NCI-H510A treated with DMSO at 0.1 percent for 48 hours (cell line): ENCODE measurements around the gene HECTD4.
A peak's percentile ranks its signal among the peaks of the same experiment; 100 is the strongest.
"Not testable (repeated sequence)": the region's sequence is repeated elsewhere in the genome, so short reads cannot be mapped to it uniquely, and the experiment has no call there.

ENCODE experiments used
- DNase-seq: peaks from one replicate; lab custom pipeline; 2025; lab: John Stamatoyannopoulos, UW

The HECTD4 gene

GRCh38 chr12:112407683-112408082 is 25.5 kb upstream of the HECTD4 start:
- not testable (repeated sequence) for DNase-seq

GRCh38 chr12:112406519-112407488 is 24.6 kb upstream of the HECTD4 start:
- no peak for DNase-seq

GRCh38 chr12:112401903-112402498 is 19.8 kb upstream of the HECTD4 start:
- no peak for DNase-seq

GRCh38 chr12:112401054-112401453 is 18.8 kb upstream of the HECTD4 start:
- DNase-seq: no peak

- no peak for DNase-seq
Observed at GRCh38 chr12:112393328-112393727, 11.1 kb upstream of the HECTD4 start.

DNA sequence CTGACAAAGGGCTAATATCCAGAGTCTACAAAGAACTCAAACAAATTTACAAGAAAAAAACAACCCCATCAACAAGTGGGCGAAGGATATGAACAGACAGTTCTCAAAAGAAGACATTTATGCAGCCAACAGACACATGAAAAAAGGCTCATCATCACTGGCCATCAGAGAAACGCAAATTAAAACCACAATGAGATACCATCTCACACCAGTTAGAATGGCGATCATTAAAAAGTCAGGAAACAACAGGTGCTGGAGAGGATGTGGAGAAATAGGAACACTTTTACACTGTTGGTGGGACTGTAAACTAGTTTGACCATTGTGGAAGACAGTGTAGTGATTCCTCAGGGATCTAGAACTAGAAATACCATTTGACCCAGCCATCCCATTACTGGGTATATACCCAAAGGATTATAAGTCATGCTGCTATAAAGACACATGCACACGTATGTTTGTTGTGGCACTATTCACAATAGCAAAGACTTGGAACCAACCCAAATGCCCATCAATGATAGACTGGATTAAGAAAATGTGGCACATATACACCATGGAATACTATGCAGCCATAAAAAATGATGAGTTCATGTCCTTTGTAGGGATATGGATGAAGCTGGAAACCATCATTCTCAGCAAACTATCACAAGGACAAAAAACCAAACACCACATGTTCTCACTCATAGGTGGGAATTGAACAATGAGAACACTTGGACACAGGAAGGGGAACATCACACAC is 7.9 kb upstream of the HECTD4 start:
- DNase-seq: not testable (repeated sequence)

DNA sequence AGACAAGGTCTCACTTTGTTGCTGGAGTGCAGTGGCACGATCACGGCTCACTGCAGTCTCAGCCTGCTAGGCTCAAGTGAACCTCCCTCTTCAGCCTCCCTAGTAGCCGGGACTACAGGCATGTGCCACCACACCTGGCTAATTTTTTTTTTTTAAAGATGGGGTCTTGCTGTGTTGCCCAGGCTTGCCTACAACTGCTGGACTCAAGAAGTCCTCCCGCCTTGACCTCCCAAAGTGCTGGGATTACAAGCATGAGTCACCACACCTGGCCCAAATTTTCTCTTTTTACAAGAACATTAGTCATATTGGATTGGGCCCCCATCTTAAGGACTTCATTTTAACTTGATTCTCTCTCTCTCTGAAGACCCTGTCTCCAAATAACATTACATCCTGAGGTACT is 7.0 kb upstream of the HECTD4 start:
- no peak for DNase-seq

GRCh38 chr12:112386726-112387125 is 4.5 kb upstream of the HECTD4 start:
- DNase-seq: no peak

DNA sequence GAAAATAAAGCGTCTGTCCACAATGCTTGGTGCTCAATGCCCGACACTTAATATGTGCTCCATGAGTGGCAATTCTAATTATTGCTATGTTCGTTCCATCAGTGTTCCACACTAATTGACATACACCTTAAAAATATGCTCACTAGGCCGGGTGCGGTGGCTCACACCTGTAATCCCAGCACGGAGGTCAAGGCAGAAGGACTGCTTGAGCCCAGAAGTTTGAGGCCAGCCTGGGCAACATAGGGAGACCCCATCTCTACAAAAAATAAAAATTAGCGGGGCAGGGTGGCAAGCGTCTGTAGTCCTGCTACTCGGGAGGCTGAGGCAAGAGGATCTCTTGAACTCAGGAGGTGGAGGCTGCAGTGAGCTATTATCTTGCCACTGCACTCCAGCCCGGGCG is 635 bp upstream of the HECTD4 start:
- no peak for DNase-seq

DNA sequence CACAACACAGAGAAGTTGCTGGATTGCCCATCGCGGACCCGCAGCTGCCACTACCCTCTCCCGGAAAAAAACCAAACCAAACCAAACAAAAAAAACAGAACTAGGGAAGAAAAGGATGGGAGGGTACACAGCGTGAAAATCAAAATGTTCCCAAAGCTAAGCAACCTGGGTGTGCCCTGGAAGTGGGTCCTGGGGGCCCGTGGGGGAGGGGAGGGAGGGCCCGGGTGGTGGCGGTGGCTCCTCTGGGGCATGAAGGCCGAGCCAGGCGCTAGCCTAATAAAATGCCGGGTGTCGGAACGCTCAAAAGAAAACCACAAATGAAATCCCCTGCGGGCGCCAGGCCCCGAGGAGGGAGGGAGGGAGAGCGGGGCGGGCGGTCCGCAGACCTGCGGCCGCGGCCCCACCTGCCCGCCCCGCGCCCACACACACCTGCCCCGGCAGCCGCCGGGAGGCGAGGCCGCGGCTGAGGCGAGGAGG is 787 bp downstream of the HECTD4 start:
- DNase-seq: no peak

DNA sequence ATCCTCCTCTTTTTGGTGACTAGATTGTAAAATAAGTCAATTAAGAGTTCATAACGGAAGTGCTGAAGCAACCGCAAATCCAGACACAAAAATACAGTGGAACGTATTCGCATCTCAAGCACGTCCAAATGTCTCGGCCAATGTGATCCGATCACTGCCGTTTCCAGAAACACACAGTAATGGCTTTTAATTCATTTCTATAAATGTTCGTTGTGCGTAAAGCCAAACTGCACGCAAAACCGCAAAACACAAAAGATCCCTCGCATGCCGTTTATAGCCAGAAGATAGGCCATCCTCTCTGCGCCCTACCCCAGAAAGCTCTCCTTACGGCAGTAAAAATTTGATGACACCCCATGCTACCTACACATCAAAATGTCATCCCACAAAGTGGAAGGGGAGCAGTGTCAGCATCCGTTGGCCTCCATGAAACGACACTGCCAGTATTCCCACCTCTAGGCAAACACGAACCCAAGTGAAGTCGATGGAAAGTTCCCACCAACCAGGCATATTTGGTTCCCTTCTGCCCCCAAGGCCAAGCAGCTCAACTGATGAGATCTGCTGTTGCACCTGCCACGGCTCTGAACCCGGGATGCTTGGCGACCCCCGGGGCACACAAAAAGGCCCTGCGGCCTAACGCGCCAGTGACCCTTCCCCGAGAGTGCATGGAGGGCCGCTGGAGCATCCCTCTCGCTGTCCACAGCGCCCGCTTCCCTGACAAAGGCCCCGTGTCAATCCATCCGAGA is 1.4 kb downstream of the HECTD4 start:
- DNase-seq: peak; percentile 58

DNA sequence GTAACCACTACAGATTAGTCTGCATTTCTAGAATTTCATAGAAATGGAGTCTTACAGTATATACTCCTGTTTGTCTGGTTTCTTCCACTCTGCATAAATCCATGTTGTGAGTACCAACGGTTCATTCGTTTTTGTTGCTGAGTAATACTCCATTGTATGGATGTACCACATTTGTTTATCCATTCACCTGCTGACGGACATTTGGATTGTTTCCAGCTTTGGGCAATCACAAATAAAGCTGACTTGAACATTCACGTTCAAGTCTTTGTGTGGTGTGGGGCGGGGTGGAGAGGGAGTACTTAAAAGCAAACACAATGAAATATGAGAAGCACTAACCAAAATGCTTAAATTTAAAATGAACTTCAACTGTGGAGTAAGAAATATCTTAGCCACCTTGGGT is 7.1 kb downstream of the HECTD4 start:
- no peak for DNase-seq

DNA sequence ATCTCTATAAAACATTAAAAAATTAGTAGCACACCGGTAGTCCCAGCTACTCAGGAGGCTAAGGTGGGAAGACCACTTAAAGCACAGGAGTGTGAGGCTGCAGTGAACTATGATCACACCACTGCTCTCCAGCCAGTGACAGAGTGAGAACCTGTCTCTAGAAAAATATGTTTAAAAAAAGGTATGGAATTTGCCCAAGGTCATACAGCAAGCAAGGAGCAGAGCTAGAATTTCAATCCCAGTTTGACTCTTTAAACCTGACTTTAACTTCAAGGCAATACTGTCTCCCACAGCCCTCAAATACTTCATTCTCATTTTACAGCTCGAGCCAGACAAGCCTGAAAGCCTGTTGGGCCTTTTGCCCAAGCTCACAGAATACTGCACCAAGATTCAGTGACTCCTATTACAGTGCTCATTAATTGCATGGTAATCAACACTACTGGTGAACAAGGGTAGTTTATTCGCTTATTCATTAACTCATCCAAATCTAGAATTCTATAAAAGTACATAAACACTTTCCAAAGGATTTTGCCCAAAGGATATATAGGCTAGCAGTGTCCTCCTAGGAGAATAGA is 8.0 kb downstream of the HECTD4 start:
- DNase-seq: no peak

DNA sequence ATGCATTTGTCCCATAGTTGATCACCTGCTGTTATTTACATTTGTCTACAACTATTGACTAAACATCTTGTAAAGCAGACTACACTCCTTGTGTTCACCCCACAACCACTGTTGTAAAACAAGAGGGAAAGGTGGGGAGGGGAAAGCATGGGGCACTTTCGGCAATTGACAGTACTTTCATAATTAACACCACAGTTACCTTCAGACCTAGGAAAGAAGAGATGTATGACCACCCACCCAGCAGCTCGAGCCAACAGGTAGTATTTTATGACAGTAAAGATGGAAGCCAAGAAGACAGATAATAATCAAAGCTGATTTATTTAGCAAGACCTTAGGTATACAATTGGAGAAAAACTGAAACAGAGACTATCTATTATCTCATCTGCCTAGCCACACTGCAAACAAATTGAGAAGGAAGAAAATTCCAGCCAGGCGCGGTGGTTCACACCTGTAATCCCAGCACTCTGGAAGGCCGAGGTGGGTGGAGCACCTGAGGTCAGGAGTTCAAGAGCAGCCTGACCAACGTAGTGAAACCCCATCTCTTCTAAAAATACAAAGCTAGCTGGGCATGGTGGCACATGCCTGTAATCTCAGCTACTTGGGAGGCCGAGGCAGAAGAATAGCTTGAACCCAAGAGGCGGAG is 11.2 kb downstream of the HECTD4 start:
- DNase-seq: peak; percentile 72

GRCh38 chr12:112370199-112370598 is 12.0 kb downstream of the HECTD4 start:
- no peak for DNase-seq

DNA sequence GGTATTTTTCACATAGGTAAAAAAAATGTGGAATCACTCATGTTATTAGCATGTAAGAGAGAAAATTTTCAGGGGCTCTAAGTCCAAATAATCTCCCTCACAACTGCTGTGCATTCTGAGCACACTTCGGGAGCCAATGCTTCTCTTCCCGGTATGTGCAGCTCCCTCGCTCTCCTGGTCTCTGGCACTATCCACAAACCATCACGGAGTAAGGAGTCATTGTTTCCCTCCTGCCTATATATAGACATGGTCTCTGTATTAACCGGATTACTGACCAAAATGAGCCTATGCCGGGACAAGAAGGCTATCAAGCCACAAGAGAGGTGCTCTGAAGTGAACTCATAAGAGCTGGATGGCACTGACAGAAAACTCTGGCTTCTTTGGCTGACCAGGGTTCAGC is 13.4 kb downstream of the HECTD4 start:
- no peak for DNase-seq

DNA sequence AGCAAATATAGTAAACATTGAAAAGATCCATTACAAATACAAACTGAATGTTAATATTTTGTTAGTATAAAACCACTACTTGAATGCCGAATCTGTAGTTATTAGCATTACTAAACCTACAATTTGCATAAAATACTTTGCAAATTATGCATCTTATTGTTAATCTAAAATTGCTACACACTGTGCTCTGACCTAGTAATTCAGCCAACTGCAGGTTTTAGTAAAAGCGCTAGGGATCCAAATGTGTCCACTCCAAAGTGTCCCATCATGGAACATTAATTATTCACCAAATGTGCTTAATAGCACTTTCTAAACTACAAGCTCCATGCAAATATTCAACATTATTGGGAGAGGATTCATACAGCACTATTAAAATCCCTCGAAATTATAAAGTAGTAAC is 14.3 kb downstream of the HECTD4 start:
- no peak for DNase-seq

GRCh38 chr12:112362310-112362709 is 19.9 kb downstream of the HECTD4 start:
- peak; percentile 86 for DNase-seq

DNA sequence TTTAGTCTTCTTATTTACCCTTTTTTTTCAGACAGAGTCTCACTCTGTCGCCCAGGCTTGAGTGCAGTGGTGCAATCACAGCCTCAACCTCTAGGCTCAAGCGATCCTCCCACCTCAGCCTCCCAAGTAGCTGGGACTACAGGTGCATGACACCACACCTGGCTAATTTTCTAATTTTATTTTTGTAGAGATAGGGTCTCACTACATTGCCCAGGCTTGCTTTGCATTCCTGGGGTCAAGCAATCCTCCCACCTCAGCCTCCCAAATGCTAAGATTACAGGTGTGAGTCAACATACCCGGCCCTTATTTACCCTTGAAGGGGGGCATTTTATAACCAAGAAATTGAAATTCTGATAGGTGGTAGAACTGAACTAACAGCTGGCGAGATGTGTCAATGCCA is 21.0 kb downstream of the HECTD4 start:
- DNase-seq: no peak

GRCh38 chr12:112359290-112359689 is 22.9 kb downstream of the HECTD4 start:
- no peak for DNase-seq

DNA sequence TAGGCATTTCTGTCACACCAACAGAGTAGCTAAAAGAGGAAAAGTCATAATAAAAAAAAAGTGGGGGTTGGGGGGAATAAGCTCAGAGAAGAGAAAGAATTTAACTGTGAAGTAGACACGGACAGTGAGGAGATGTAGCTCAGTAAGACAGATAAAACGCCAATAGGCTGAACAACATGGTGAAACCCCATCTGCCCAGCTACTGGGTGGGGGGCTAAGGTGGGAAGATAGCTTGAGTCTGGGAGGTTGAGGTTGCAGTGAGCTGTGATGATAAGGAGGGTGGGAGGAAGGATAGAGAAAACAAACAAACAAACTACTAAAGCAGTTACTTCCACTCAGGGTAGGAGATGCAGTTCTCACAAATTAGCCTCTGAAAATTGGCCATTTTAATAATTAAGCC is 25.0 kb downstream of the HECTD4 start:
- no peak for DNase-seq
